Astrocyte (in vitro differentiated cells and primary cell): ENCODE measurements around the gene PIK3CB.

Experiments
- CTCF ChIP-seq: IDR thresholded peaks from 2 replicates; pipeline ENCODE4 v1.5.1; 2011; ENCODE audit warnings: low read depth, mild to moderate bottlenecking, inconsistent platforms, low read length, moderate library complexity; ENCODE audit not compliant: insufficient read depth
- EZH2 ChIP-seq: IDR thresholded peaks from 2 replicates; pipeline ENCODE4 v1.6.1; 2012; ENCODE audit warnings: mild to moderate bottlenecking, low read length, inconsistent platforms; ENCODE audit not compliant: insufficient read depth

GRCh38 chr3:138687236-138687635 is 147.5 kb downstream of the PIK3CB start:
- no peak for TF ChIP-seq CTCF
- TF ChIP-seq EZH2, result no peak
